Endothelial cell of hepatic sinusoid (primary cell): Measurements from ENCODE around the gene SHISAL1.

ENCODE experiments used
- in situ Hi-C: cut with HindIII; loops from 2 replicates; pipeline ENCODE4 v1.10.0; 2017; ENCODE audit warnings: low sequenced_read_pairs

Gene SHISAL1

DNA sequence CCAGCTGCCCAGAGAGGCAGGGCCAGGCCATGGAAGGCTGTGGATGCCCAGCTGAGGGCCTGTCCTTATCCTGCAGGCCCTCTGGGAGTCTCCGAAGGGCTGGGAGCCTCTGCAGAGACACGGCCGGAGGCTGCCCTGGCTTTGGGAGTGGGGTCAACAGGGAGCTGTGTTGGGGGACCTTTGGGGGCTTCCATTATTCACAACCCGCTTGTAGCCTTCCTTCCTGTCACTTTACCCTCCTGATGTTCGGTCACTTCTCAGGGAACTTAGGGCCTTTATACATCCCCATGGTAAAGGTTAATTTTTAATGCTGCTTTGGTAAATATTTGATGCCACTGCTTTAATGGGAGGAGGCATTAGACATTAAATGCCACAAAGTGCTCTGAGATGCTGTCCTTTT, 44.9 kb downstream of the SHISAL1 start:
- in situ Hi-C loops, result no loop called here

DNA sequence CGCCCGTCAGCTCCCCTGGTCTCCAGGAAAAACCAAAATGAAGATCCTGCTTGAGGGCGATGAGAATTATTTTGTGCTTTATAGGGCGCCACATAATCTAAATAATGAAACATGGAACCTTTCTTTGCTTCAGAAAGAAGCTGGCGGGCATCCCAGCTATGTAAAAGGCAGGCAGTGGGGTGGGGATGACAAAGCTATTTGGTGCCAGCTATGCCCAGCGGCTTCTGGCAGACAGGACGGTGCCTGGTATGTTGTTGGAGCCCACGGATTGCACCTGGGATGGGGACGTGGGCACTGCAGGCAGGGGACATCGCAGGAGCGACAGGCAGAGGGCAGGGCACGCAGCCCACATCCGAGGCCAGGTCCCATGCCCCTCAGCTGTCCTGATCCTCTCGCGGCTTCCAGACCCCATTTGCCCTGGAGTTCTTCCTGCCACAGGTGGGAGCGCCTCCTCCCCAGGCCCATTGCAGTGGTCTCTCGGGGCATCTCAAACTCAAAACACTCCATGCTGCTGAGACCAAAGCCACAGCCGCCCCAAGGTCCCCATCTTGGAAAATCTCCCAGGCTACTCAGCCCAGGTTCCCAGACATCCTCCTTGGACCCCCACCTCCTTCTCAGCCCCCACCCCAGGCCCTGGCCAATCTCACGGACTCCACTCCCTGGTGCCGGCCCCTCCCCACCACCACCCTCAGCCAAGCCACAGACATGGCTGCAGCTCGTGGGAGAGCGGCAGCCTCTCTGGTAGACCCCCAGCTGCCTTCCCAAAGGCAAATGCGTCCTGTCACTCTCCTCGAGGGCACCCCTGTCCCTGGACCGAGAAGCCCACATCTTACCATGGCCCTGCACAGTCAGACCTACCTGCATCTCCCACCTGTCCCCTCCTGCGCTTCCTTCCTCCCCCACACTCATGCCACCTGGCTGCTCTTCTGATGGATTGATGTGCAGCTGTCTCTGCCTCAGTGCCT, 45.7 kb downstream of the SHISAL1 start:
- in situ Hi-C loops, result no loop called here

DNA sequence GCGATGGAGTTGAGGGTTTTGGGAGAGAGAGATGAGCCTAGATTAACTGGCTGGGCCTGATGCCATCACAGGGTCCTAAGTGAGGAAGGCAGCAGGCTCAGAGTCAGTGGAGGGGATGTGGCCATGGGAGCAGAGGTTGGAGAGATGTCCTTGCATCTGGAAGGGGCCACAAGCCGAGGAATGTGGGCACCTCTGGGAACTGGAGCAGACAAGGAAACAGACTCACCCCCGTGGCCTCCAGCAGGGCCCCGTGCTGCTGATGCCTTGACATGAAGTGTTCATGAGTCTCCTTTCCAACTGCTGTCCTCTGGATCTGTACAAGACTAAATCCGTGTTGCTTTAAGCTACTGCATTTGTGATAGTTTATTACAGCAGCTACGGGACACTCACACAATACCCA, 49.2 kb downstream of the SHISAL1 start:
- in situ Hi-C loops, result no loop called here

DNA sequence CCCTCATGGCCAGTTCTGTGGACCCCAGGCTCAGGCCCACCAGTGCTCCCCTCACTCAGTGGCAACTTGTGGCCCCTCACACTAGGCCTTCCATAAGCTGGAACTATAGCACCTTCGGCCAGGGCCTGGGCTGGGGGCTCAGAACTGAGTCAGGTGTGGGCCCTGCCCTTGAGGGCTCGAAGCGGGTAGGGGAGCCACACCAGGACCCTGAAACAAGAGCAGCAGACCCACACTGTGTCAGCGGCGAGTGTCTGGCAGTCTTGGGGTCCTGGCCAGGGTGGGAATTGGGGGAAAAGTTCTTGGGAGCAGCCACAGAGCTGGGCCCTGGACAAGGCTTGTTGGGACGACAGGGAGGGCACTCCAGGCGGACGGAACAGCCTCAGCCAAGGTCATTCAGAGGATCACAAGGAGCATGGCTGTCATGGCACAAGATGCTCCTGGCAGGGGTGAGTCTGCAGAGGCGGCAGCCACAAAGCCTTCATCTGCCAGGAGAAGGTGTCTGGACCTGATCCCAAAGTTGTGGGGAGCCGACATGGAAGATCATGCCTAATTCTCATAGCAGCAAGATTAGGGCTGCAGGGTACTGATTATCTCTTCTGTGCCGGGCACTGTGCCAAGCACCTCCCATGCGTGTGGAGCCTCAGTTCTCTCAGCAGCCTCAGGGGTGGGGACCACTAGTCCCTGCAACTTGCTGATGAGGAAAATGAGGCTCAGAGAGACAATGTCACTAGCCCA, 50.7 kb downstream of the SHISAL1 start:
- in situ Hi-C loops, result no loop called here

DNA sequence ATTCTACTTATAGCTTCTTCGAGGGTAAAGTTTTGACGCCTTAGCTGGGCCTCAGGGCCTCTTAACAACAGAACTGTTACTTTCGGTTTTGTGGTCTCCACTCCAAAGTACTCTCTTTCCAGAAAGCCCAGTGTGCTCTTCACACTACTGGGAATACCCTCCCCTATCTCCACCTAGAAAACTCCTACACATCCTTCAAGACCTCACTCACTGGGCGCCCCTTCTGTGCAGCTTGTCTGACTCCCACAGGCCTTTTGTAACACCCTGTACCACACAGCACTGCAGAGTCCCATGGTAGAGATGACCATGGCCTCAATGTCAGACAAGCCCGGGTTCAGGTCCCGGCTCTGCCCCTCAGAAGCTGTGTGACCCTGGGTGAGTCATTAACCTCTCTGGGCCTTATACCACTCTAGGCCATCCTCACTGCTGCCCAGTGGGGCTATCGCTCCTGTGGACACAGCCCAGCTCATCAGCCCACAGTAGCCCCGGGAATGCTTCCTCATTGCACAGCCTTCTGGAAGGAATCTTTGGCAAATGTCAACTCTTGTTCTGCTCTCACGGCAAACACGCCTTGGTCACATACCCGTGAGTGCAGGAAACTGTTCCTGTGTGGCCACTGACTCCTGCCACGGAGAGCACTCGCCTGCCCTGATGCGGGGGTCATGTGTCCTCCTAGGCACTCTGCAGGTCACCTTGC, 51.4 kb downstream of the SHISAL1 start:
- in situ Hi-C loops, result no loop called here

DNA sequence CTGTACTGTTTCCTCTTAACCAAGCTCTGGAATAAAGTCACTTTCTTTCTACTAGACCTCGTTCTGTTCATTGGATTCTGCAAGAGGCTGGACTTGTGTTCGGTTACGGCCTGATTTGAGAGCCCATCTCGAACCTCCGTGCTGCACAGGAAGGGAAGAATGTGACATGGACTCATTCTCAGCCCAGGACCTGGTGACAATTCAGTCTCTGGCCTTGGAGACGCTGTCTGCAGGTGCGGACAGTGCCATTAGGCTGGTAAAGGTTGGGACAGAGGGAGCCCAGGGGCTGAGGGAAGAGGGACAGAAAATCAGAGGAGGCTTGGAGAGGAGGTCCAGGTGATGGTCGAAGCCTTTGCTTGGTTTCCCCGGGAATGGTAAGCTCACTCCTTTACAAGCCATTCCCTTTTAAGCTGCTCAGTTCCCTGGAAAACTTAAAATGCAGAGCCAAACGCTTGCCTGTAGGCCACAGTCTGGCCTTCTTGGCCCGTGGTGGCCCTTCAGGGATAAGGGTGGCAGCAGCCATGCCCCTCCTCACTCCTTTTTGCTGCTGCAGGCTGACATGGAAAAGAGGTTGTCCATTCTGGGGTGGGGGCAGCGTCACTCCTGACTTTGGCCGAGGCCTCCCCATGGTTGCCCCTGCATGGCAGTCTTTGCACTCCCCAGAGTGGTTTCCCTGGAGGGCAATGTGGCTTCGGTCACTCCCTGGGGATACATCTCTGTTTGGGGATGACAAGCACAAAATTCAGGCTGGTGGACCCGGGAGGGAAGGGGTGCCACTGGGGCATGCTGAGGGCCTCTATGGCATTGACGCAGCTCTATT, 52.3 kb downstream of the SHISAL1 start:
- in situ Hi-C loops, result no loop called here

DNA sequence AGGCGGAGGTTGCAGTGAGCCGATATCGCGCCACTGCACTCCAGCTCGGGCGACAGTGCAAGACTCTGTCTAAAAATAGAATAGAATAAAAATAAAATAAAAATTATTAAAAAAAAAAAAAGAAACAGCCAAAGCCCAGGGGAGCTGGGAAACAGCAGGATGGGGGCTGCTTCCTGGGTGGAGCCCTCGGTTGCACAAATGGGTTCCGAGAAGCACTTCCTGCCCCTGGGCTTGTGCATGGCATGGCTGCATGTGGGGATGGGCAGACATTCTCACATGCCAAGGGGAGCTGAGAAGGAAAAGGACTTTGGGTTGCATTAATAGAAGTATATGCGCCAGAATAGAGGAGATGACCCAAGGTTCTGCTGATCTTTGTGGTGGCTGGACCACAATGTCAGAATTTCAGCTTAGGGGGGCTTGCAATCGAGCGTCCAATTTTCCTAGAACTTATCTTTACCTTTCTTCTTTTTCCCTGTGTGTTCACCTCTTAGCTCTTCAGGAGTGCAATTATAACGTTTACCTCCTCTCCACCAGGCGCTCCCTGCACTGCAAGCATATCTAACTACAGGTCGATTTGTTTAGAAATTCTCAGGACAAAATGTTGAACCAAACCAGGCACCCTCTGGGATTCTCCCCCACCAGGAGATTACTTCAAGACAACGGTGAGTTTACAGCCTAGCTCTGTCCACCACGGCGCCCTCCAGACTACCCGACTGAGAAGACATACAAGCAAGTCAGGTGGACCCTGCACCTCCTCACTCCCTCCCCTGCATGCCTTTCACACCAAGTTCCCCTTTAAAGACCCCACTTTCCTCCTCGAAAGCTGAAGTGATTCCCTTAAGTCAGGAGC, 53.2 kb downstream of the SHISAL1 start:
- in situ Hi-C loops, result no loop called here

DNA sequence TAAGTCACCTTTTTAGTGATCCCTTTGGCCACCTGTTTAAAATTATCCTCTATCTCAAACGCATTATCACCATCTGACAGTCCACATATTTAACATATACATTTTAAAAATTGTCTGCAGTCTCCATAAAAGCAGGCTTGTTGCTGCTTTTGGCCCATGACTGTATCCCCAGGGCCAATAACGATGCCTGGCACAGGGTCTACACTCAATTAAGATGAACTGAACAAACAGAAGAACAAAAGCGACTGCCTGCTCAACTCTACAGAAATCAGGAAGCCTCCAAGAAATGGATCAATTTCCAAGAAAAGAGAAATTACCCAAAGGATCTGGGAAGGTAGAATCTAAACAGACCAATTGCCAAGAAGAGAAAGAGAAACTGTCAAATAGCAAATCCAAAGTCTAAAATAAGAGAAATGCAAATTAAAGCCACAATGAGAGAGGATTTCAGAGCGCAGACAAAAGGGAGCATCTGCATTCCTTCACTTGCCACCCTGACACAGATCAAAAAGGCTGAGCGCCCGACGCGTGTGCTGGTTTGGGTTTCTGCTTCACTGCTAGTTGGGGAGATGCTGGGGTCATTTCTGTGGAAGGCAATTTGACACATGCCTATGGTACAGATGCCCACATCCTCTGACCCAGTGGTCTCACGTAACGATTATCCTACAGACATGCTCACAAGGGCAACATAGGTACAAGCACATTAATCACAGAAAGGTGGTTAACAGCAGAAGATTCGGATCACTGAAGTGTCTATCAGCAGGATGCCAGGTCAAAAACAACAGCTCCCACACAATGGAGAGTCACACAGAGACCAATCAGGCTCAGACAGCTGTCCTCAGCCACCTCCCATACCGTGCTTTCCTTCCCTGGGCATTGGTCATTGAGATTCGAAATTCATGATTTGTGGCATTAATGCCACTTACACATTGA, 55.9 kb downstream of the SHISAL1 start:
- in situ Hi-C loops, result no loop called here

DNA sequence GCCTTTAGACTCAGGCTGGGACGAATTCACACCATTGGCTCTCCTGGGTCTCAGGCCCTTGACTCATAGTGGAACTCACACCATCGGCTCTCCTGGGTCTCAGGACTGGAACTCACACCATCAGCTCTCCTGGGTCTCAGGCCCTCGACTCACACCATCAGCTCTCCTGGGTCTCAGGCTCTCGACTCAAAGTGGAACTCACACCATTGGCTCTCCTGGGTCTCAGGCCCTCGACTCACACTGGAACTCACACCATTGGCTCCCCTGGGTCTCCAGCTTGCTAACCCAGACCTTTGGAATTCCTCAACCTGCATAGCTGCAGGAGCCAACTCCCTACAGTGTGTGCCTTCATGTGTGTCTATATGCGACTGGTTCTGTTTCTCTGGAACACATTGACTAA, 56.7 kb downstream of the SHISAL1 start:
- in situ Hi-C loops, result no loop called here

DNA sequence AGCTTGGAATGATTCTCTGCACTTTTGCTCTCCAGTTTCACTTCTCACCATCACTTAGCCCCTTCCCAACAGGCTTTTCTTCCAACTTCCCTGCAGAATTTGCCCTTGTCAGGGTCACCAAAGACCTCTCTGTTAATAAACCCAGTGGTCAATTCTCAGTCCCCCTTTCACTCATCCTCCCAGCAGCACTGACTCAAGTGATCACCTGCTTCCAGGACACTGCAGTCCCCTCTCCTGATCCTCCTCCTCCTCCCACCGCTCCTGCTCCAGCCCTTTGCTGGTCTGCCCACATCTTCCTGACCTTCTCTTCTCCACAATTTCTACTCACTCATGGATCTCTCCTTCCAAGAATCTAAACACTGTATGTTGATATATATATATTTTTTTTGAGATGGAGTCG, 57.9 kb downstream of the SHISAL1 start:
- in situ Hi-C loops, result no loop called here

DNA sequence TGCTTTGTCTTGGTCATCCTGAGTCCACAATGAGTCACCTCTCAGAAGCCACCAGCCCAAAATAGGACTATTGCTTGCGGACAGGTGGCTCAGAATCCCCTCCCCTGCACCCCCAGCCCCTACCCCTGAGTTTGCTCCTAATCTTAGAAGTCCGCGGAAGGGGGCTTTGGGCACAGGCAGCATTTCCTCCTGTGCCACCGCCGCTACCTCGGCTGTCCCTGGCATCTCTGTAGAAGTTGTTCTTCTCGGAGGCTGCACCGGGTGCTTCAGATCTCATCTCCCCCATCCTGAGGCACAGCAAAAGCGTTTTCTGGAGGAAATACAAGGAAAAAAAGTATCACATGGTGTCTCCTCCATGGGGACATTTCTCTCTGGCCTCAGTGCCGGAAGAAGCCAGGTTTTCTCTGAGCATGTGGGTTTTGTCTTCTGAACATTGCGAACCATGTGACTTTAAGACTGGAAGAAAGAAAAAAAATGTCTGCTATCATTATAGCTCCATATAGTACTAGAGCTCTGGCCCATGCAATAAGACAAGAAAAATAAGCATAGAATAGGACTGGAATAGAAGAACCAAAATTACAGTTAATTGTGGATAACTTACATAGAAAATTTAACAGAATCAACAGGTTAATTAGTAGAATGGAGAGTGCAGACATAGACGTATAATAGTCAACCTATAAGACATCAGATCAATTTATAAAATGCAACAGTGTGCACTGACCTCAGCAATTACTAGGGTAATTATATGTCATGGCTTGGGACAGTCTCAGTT, 63.2 kb downstream of the SHISAL1 start:
- in situ Hi-C loops, result no loop called here

DNA sequence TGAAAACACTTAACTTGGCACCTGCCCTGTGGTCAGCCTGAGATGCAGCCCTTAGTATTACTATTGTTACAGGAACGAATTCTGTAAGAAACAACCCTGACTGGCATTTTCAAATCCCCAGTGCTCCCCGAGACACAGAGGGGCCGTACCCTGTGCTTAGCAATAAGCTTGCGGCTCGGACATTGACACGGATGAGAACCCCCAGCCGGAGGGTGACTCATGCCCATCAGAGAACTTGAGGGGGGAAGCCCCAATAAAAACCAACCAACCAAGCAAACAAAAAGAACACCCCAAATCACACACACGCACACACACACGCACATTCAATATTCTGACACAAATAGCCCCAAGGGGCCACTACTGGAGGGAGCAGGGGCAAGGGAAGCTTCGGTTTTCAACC, 63.8 kb downstream of the SHISAL1 start:
- in situ Hi-C loops, result no loop called here

DNA sequence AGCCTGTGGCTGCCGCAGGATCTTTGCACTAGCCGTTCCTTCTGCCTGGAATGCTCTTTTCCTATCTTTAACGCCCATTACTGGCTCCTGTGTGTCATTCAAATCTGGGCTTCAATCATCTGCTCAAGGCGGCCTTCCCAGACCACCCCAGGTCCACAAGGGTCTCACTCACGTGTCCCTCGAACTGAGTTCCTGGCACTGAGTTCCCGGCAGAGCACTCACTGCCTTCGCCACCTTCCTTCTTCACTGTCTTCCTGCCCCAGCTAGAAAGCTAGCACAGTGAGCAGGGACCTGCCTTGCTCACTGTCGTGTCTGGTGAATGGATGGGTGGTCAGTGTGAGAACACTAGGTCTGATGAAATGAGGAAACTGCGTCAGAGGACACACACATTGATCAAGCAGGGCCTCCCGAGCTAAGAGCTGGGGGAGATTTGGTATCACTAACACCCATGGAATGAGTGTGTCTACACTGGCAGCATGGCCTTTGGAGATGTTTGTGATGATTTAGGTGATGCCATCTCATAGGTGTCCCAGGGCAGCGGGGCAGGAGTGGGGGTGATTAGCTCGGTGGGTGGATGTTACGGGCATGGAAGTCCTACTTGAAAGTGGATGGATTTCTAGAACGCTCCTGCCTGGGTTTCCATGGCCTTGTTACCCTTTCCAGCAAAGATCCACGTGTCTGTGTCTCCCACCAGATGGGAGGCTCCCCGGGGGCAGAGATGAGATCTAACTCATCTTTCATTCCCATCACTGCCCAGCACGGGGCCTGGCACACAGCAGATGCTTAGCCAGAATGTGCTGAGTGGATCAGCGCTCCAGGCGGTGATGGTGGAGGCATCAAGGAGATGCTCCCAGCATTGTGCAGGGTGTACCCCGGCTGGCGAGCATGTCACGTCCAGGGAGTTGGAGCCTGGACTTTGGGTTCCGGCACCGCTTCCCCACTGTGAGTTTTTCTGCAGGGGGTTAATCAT, 64.5 kb downstream of the SHISAL1 start:
- in situ Hi-C loops, result no loop called here

DNA sequence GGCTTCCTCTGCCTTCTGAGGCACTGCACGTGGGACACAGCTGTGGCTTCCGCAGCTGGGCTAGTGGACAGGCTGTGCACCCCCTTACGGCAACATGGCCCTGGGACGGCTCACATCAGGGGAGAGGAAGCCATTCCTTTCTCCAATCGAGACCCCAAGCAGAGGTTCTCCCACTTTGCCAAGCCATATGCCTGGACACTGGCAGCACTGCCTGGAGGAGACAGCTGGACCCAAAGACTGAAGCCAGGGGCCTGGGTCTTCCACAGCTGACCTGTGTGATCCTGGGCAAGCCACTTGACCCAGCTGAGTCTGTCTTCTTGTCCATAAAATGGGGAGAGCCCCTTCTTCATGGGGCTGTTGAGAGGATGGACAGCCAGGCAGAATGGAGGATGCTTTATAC, 65.4 kb downstream of the SHISAL1 start:
- in situ Hi-C loops, result no loop called here

DNA sequence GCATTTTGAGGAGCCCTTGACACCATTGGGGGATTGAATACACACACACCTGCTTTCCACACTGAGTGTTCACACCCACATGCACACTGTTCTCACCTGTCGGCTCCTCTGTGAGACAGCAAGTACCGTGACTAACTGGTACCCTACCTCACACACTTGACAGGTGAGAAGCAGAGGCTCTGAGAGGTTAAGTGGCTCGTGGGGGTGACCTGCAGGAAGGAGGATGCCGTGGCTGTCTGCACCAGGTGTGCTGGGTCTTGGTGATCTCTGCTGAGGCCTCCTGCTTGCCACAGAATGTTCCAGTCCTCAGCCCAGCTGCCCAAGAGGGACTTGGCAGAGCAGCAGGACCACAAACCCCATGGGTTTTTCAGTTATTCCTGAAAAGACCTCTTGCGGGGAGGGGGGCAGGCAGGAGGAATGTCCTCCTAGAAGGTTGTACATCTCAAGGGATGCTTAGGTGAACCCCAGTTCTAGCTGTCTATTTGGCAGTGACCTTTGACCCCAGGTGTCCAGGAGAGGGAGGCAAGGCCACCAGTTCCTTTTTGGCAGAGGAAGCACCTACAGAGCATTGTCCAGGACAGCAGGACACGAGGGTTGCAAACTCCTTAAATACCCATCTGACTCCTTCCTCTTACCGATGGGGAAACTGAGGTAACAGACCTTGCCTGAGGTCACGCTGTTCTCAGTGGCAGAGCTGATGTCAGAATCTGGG, 66.0 kb downstream of the SHISAL1 start:
- in situ Hi-C loops, result no loop called here

DNA sequence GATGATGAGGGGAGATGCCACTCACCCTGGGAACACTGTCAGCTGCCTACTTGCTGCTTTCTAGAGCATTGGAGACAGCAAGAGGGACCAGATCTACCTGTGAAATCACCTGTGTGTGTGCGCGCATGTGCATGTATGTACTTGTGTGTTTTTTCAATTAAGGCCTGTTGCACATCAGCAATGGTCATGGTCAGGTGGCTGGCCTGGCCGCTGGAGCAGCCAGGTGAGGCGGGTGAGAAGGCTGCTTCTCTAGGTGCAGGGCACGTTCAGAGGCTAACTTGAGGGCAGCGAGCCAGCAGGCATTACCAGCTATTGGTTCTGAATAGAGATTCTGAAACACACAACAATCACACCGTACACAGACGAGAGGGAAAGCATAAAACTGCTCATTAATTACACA, 66.9 kb downstream of the SHISAL1 start:
- in situ Hi-C loops, result no loop called here
